HG03342 (cell line): ENCODE results near the gene KLF18.
"Not testable (repeated sequence)": the region's sequence is repeated elsewhere in the genome, so short reads cannot be mapped to it uniquely, and the experiment has no call there.

Experiments
- ATAC-seq: cut with Tn5 transposase; IDR thresholded peaks from one replicate; pipeline ENCODE4 v1.9.1; 2021; ENCODE audit warnings: mild to moderate bottlenecking, moderate library complexity; ENCODE audit not compliant: unreplicated experiment

Gene KLF18

DNA sequence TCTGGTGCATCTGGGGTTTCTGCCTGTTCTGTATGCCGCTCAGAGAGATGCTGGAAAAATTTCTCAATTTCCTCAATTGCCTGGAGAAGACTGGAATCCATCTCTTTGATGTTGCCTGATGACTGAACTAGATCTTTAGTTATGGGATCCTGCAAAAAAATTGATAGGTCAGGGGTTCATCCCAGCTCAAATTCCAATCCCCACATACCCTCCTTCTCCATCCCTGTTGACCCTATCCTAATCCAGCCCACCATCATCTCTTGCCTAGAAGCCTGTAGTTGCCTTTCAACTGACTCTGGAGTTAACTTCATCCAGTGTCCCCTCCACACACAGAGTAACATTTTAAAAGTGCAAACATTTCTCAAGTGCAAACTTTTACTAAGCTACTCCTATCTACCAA is at the start of gene KLF18:
Gene KLF18, minus strand, starts transcription at position 101 of the 400 bp plus-strand sequence. Its CDS starts 0 bp downstream, at position 101.
- ATAC-seq, result no peak

GRCh38 chr1:44174630-44175029 is 33.2 kb upstream of the KLF18 start:
- no peak for ATAC-seq

- ATAC-seq, result no peak
Measured at GRCh38 chr1:44170281-44170823, 28.9 kb upstream of the KLF18 start.

GRCh38 chr1:44168520-44169098 is 27.2 kb upstream of the KLF18 start:
- ATAC-seq, result no peak

DNA sequence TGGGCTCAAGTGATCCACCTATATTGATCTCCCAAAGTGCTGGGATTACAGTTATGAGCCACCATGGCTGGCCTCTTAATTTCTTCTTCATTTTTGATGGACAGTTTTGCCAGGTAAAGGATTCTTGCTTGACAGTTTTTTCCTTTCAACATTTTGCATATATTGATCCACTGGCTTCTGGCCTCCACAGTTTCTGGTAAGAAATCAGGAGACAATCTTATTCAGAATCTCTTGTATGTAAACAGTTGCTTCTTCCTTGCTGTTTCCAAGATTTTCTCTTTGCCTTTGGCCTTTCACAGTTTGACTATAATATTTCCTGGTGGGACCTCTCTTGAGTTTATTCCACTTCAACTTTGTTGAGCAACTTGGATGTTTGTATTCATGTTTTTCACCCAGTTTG is 20.1 kb upstream of the KLF18 start:
- ATAC-seq, result no peak

GRCh38 chr1:44158871-44159270 is 17.4 kb upstream of the KLF18 start:
- ATAC-seq, result no peak

- no peak for ATAC-seq
Measured at GRCh38 chr1:44157903-44158302, 16.5 kb upstream of the KLF18 start.

DNA sequence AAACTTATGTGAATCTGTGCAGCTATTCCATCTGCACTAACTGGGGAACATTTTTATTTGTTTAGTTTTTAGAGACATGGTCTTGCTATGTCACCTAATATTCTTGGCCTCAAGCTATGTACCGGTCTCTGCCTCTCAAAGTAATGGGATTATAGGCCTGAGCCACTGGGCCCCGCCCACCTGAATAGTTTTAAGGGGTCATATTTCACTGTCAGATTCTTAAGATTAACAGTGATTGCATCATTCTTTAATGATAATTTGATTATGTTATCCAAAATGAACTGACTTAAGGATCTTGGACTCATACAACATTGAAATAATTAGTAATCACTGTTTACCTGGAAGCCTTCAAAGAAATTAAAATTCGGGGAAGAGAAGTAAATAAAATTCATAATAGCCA is 12.6 kb upstream of the KLF18 start:
- ATAC-seq, result no peak

GRCh38 chr1:44152692-44153091 is 11.3 kb upstream of the KLF18 start:
- ATAC-seq, result no peak

GRCh38 chr1:44151808-44152207 is 10.4 kb upstream of the KLF18 start:
- ATAC-seq, result no peak

DNA sequence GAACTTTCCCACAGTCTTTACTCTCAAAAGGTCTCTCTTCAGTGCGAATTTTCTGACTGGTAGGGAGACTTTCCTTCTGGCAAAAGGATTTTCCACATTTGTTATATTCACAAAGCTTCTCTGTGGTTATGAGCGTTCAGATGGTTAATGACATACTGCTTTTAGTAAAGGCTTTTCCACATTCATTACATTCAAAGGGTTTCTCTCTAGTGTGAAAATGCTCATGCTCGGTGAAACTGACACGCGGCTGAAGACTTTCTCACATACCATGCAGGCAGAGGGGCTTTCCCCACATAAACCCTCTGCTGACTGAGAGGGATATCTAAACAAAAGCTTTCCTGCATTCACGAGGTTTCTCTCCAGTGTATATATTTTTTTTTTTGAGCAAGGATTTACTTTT is 9.9 kb upstream of the KLF18 start:
- ATAC-seq, result no peak

DNA sequence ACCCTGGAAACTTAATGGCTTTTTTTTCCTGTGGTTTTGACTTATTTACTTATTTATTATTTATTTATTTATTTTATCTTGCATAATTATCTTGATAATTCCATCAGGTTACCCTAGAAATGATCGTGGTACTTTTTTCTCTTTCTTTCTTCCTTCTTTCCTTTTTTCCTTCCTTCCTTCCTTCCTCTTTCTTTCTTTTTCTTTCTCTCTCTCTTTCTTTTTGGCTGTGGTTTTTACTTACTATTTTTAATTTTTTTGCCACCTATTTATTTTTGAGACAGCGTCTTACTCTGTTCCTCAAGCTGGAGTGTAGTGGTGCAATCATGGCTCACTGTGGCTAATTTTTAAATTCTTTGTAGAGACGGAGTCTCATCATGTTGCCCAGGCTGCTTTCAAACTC is 6.2 kb upstream of the KLF18 start:
- ATAC-seq, result no peak

GRCh38 chr1:44146536-44147361 is 5.3 kb upstream of the KLF18 start:
- no peak for ATAC-seq

DNA sequence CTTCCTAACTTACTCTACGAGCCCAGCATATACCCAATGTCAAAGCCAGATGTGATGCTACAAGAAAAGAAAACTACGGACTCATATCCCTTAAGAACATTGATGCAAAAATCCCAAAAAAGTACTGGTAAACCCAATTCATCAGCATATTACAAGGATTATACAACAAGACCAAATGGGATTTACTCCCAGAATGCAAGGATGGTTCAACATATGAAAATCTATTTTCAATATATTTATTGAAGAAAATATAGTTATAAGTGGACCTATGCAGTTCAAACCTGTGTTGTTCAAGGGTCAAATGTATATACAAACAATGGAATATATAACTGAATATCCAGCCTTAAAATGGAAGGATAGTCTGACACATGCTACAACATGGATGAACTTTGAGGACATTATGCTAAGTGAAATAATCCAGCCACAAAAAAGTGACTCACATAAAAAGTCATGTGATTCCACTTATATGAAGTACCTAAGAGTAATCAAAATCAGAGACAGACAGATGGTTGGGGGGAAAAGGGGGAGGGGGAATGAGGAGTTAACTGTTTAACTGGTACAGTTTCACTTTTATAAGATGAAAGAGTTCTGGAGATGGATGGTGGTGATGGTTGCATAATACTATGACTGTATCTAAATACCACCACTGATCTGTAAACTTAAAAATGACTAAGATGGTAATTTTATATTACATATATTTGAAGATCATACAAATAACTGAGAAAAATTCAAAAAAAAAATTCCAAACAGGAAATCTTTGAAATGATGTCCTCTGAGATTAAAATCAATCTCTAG is 3.7 kb upstream of the KLF18 start:
- no peak for ATAC-seq

- ATAC-seq, result not testable (repeated sequence)
Measured at GRCh38 chr1:44139565-44139964, 1.9 kb downstream of the KLF18 start.

GRCh38 chr1:44138239-44138638 is 3.2 kb downstream of the KLF18 start:
- no peak for ATAC-seq

DNA sequence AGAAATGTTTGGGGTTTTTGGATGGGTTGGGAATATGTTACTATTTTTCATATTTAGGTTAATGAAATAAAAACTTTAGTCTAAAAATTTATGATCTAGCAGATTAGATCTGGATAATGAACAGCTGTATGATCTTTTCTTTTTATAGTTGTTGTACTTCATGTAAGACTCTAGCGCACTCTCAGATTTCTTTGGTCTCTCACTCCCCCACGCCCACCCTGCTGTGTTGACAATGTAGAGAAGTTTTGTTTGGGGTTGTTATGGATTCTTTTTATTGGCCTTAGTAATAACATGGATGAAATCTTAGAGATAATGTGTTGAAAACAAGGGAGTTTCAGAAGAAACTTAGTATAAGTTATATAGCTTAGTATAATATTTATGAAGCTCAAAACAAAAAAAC is 5.5 kb downstream of the KLF18 start:
- no peak for ATAC-seq

- no peak for ATAC-seq
Measured at GRCh38 chr1:44134071-44134920, 7.1 kb downstream of the KLF18 start.

DNA sequence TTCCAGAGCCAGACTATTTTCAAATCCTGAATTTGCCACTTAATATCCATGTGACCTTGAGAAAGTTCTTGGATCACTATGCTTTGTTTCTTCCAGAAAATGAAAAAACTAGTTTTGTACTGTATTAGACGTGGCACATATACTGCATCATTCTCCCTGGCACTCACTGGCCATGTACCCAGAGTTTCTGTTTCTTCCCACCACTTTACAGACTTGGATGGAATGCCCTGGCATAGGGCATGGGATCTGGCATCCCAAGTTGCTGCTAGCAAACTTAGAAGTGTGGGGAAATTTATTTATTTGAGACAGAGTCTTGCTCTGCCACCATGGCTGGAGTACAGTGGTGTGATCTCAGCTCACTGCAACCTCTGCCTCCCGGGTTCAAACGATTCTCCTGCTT is 10.0 kb downstream of the KLF18 start:
- ATAC-seq, result no peak

DNA sequence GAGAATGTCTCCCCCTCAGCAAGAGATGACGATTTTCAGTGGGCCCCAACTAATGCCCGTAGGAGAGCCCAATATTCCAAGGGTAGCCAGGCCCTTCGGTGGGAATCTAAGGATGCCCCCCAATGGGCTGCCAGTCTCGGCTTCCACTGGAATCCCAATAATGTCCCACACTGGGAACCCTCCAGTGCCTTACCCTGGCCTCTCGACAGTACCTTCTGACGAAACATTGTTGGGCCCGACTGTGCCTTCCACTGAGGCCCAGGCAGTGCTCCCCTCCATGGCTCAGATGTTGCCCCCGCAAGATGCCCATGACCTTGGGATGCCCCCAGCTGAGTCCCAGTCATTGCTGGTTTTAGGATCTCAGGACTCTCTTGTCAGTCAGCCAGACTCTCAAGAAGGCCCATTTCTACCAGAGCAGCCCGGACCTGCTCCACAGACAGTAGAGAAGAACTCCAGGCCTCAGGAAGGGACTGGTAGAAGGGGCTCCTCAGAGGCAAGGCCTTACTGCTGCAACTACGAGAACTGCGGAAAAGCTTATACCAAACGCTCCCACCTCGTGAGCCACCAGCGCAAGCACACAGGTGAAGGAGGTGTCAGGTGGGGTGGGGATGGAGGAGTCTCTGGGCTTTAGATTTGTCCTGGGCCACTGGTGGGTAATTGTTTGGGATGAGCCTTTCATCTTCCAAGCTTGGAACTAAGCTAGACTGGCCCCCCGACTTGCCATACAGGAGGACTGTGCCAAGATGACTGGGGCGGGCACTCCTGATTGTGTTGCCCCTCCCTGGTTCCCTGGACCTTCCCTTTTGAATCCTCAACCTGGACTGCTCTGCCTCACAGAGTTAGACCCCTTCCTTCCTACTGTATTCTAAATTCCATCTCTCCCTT is 11.6 kb downstream of the KLF18 start:
- ATAC-seq, result no peak
